AG09309 (cell line): ENCODE results near the gene EIF4E2.
"Not testable (repeated sequence)": the region's sequence is repeated elsewhere in the genome, so short reads cannot be mapped to it uniquely, and the experiment has no call there.

ENCODE experiments used
- DNase-seq: peaks from one replicate; pipeline ENCODE4 v3.0.0-alpha.2; 2010; ENCODE audit warnings: low read depth
- H3K4me3 ChIP-seq: 2 replicates; pipeline ENCODE4 v1.5.1; 2011; ENCODE audit warnings: mild to moderate bottlenecking, low read depth, low read length, moderate library complexity; ENCODE audit not compliant: control insufficient read depth
- TF ChIP-seq, protein P1 (sequence below): IDR thresholded peaks from 2 replicates; pipeline ENCODE4 v1.5.1; 2011; ENCODE audit warnings: mild to moderate bottlenecking, low read depth, low read length, inconsistent platforms; ENCODE audit not compliant: insufficient read depth, control insufficient read depth; ENCODE audit errors: missing control alignments

EIF4E2 gene

GRCh38 chr2:232563580-232563979, 13.1 kb downstream of the EIF4E2 start:
- H3K4me3 ChIP-seq = no peak overlapping the region
- DNase-seq = no peak
- TF ChIP-seq, protein P1, sequence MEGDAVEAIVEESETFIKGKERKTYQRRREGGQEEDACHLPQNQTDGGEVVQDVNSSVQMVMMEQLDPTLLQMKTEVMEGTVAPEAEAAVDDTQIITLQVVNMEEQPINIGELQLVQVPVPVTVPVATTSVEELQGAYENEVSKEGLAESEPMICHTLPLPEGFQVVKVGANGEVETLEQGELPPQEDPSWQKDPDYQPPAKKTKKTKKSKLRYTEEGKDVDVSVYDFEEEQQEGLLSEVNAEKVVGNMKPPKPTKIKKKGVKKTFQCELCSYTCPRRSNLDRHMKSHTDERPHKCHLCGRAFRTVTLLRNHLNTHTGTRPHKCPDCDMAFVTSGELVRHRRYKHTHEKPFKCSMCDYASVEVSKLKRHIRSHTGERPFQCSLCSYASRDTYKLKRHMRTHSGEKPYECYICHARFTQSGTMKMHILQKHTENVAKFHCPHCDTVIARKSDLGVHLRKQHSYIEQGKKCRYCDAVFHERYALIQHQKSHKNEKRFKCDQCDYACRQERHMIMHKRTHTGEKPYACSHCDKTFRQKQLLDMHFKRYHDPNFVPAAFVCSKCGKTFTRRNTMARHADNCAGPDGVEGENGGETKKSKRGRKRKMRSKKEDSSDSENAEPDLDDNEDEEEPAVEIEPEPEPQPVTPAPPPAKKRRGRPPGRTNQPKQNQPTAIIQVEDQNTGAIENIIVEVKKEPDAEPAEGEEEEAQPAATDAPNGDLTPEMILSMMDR = no peak

GRCh38 chr2:232567721-232568120, 17.2 kb downstream of the EIF4E2 start:
- DNase-seq = no peak
- TF ChIP-seq, protein P1 = no peak
- no peak overlapping the region for H3K4me3 ChIP-seq

DNA sequence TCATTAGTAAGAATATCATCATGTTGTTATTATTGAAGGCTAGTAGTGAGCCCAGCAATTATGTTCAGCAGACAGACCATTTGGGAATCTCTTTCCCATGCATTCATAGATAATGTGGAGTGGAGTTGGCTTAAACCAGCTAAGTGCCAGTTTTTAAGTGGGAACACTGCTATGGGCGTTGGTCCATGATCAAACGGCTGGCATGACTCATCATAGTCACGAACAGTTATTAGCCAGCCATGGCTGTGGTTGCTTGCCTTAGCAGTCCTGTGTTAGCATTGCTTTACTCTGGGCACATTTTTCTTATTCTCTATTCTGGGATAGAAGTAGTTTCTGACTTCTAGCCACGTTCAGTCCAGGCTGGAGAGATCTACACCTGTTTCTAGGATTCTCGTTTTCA, 17.7 kb downstream of the EIF4E2 start:
- TF ChIP-seq, protein P1 = no peak
- H3K4me3 ChIP-seq = no peak overlapping the region
- DNase-seq = peak; percentile 82

GRCh38 chr2:232569541-232569940, 19.1 kb downstream of the EIF4E2 start:
- no peak overlapping the region for H3K4me3 ChIP-seq
- TF ChIP-seq, protein P1 = no peak
- DNase-seq = no peak

DNA sequence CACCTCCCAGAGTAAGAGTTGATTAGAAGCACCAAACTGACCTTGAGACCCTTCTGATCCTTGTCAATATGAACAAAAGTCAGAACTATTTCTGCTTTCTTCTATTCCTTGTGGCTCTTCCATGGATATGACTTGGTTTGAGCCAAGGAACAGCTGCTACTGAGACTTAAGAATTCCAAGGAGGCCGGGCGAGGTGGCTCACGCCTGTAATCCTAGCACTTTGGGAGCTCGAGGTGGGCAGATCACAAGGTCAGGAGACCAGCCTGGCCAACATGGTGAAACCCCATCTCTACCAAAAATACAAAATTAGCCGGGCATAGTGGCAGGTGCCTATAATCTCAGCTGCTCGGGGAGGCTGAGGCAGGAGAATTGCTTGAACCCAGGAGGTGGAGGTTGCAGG, 20.0 kb downstream of the EIF4E2 start:
- H3K4me3 ChIP-seq, DNase-seq: not testable (repeated sequence)

GRCh38 chr2:232571026-232571474, 20.6 kb downstream of the EIF4E2 start:
- no peak overlapping the region for H3K4me3 ChIP-seq
- TF ChIP-seq, protein P1 = no peak
- DNase-seq = no peak

DNA sequence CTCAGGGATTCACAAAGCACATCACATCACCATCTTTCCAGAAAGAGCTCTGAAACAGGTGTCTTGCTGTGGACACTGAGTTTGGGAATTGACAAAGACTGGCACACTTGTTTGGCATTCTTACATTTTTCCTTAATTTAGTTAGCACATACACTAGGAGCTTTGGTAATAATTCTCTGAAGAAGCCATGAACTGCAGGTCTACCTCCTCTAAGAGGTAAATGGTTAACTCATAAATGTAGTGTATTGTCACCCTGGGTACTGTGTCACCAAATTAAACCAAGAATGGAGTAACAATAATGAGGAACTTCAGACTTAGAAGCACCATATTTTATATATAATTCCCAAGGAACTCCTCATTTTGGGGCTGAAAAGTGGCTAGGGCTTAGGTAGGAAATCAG, 22.6 kb downstream of the EIF4E2 start:
- H3K4me3 ChIP-seq = no peak overlapping the region
- TF ChIP-seq, protein P1 = no peak
- DNase-seq = no peak
